HL-60 (cell line): ENCODE results near the gene C11orf54.

Source experiments
- CTCF ChIP-seq: IDR thresholded peaks from one replicate; pipeline ENCODE4 v1.5.1; 2011; ENCODE audit warnings: low read length, control low read depth, inconsistent platforms; ENCODE audit not compliant: insufficient read depth
- POLR2AphosphoS5 ChIP-seq: IDR thresholded peaks from 2 replicates; pipeline ENCODE4 v1.6.1; 2012; ENCODE audit warnings: low read depth
- REST ChIP-seq: IDR thresholded peaks from 2 replicates; pipeline ENCODE4 v1.6.1; 2012; ENCODE audit warnings: low read depth; ENCODE audit not compliant: insufficient replicate concordance
- SPI1 ChIP-seq: IDR thresholded peaks from 2 replicates; pipeline ENCODE4 v1.6.1; 2012; ENCODE audit warnings: low read depth, mild to moderate bottlenecking, borderline replicate concordance

- TF ChIP-seq CTCF (no peak), REST (no peak), SPI1 (no peak), POLR2AphosphoS5 (no peak)
Observed at GRCh38 chr11:93728792-93729128, 12.7 kb upstream of the C11orf54 start.
